ENCODE measurements around the gene RSPO4.

- no peak for TF ChIP-seq SIRT6 (IDR thresholded peaks at IDR 0.05; ENCODE audit: low read length)
- TF ChIP-seq POLR2A (IDR thresholded peaks at IDR 0.05; ENCODE audit: control extremely low read depth in 1 of 2, low read depth in 2 of 2, low read length in 2 of 2): no peak
- TF ChIP-seq SP2 (IDR thresholded peaks at IDR 0.05; ENCODE audit: low read length): no peak
- no peak for TF ChIP-seq E2F6 (IDR thresholded peaks at IDR 0.05)
- TF ChIP-seq SRF (IDR thresholded peaks at IDR 0.05; ENCODE audit: low read depth, low read length): no peak
- no peak for TF ChIP-seq EP300 (IDR thresholded peaks at IDR 0.05; ENCODE audit: borderline replicate concordance in 1 of 2, low read depth in 2 of 2, low read length in 2 of 2)
- no peak for TF ChIP-seq CTCF (IDR thresholded peaks at IDR 0.05; ENCODE audit: control extremely low read depth in 1 of 3, insufficient read depth in 1 of 3, low read depth in 1 of 3, low read length in 3 of 3)
Measured at GRCh38 chr20:1037039-1037438, 34.9 kb upstream of the RSPO4 start.

Measured in H1 (cell line).